H9 (cell line): Measurements from ENCODE around the gene TPPP3. TPM values are rescaled to one million over a fixed set of nuclear protein-coding genes. Genes with fewer than 3 reads are reported as not detected.
"Not testable (repeated sequence)": the region's sequence is repeated elsewhere in the genome, so short reads cannot be mapped to it uniquely, and the experiment has no call there.

ENCODE experiments used
- DNase-seq: peaks from one replicate; pipeline ENCODE4 v3.0.0-alpha.2; 2017
- H2AFZ ChIP-seq: one replicate; pipeline ENCODE4 v1.6.1; 2013; ENCODE audit warnings: mild to moderate bottlenecking, low read length, control low read depth, moderate library complexity
- H2AK5ac ChIP-seq: 2 replicates; pipeline ENCODE4 v1.6.1; 2013; ENCODE audit warnings: low read length, control low read depth, mixed read lengths; ENCODE audit not compliant: insufficient read length
- H2BK120ac ChIP-seq: one replicate; pipeline ENCODE4 v1.6.1; 2013; ENCODE audit warnings: low read depth, mild to moderate bottlenecking, low read length, control low read depth, inconsistent platforms; ENCODE audit not compliant: poor library complexity, severe bottlenecking
- H2BK12ac ChIP-seq: 2 replicates; pipeline ENCODE4 v1.6.1; 2013; ENCODE audit warnings: low read length, control low read depth, mixed read lengths, low read depth; ENCODE audit not compliant: insufficient read length
- H2BK15ac ChIP-seq: 2 replicates; pipeline ENCODE4 v1.6.1; 2013; ENCODE audit warnings: low read depth, low read length, control low read depth
- H2BK20ac ChIP-seq: one replicate; pipeline ENCODE4 v1.6.1; 2013; ENCODE audit warnings: low read depth, mild to moderate bottlenecking, low read length, control low read depth, inconsistent platforms; ENCODE audit not compliant: poor library complexity, severe bottlenecking
- H2BK5ac ChIP-seq: 2 replicates; pipeline ENCODE4 v1.6.1; 2013; ENCODE audit warnings: low read length, control low read depth, mixed read lengths; ENCODE audit not compliant: insufficient read length
- H3K14ac ChIP-seq: 2 replicates; pipeline ENCODE4 v1.6.1; 2013; ENCODE audit warnings: low read length, control low read depth; ENCODE audit not compliant: insufficient read depth
- H3K18ac ChIP-seq: 2 replicates; pipeline ENCODE4 v1.6.1; 2013; ENCODE audit warnings: low read depth, mild to moderate bottlenecking, mixed read lengths, low read length, control low read depth; ENCODE audit not compliant: insufficient read length
- H3K23ac ChIP-seq: 2 replicates; pipeline ENCODE4 v1.6.1; 2013; ENCODE audit warnings: low read length, control low read depth, mixed read lengths, low read depth; ENCODE audit not compliant: insufficient read length
- H3K23me2 ChIP-seq: 2 replicates; pipeline ENCODE4 v1.6.1; 2013; ENCODE audit warnings: low read depth, mild to moderate bottlenecking, mixed read lengths, low read length, control low read depth; ENCODE audit not compliant: insufficient read length, poor library complexity, severe bottlenecking
- H3K27ac ChIP-seq: 2 replicates; pipeline ENCODE4 v1.5.1; 2013; ENCODE audit warnings: low read length, control low read depth, mixed read lengths, low read depth; ENCODE audit not compliant: insufficient read length
- H3K27me3 ChIP-seq: 2 replicates; pipeline ENCODE4 v1.6.1; 2013; ENCODE audit warnings: low read length, control low read depth, inconsistent platforms; ENCODE audit not compliant: insufficient read depth
- H3K4ac ChIP-seq: 2 replicates; pipeline ENCODE4 v1.6.1; 2013; ENCODE audit warnings: low read depth, mild to moderate bottlenecking, control low read depth, inconsistent platforms, low read length, moderate library complexity
- H3K4me1 ChIP-seq: 2 replicates; pipeline ENCODE4 v1.6.1; 2013; ENCODE audit warnings: low read length, control low read depth, inconsistent platforms; ENCODE audit not compliant: insufficient read depth
- H3K4me2 ChIP-seq: 2 replicates; pipeline ENCODE4 v1.6.1; 2013; ENCODE audit warnings: low read length, control low read depth, mixed read lengths; ENCODE audit not compliant: insufficient read length, insufficient read depth
- H3K56ac ChIP-seq: 2 replicates; pipeline ENCODE4 v1.6.1; 2013; ENCODE audit warnings: low read depth, mild to moderate bottlenecking, mixed read lengths, low read length, control low read depth; ENCODE audit not compliant: insufficient read length
- H3K79me1 ChIP-seq: 2 replicates; pipeline ENCODE4 v1.6.1; 2013; ENCODE audit warnings: low read depth, mild to moderate bottlenecking, moderate library complexity, low read length, control low read depth, inconsistent platforms; ENCODE audit not compliant: insufficient read depth, poor library complexity, severe bottlenecking
- H3K79me2 ChIP-seq: 2 replicates; pipeline ENCODE4 v1.6.1; 2013; ENCODE audit warnings: low read length, control low read depth, inconsistent platforms; ENCODE audit not compliant: insufficient read depth
- H3K9ac ChIP-seq: 2 replicates; pipeline ENCODE4 v1.6.1; 2013; ENCODE audit warnings: low read length, control low read depth, mixed read lengths; ENCODE audit not compliant: insufficient read length; ENCODE audit errors: extremely low read depth
- H3K9me3 ChIP-seq: one replicate; pipeline ENCODE4 v1.6.1; 2013; ENCODE audit warnings: low read depth, low read length, inconsistent platforms; ENCODE audit not compliant: control insufficient read depth
- H3T11ph ChIP-seq: one replicate; pipeline ENCODE4 v1.6.1; 2013; ENCODE audit warnings: mild to moderate bottlenecking, low read length, control low read depth, inconsistent platforms
- H4K20me1 ChIP-seq: one replicate; pipeline ENCODE4 v1.6.1; 2013; ENCODE audit not compliant: control insufficient read depth, insufficient read length, insufficient read depth
- H4K5ac ChIP-seq: 2 replicates; pipeline ENCODE4 v1.6.1; 2013; ENCODE audit warnings: low read depth, mild to moderate bottlenecking, mixed read lengths, low read length, control low read depth; ENCODE audit not compliant: insufficient read length
- H4K8ac ChIP-seq: replicated peaks from 2 replicates; pipeline ENCODE4 v1.6.1; 2013; ENCODE audit warnings: low read length, control low read depth, mixed read lengths, low read depth; ENCODE audit not compliant: insufficient read length
- H4K91ac ChIP-seq: 2 replicates; pipeline ENCODE4 v1.6.1; 2013; ENCODE audit warnings: low read depth, mild to moderate bottlenecking, moderate library complexity, mixed read lengths, low read length, control low read depth; ENCODE audit not compliant: insufficient read length
- H3K27ac Mint-ChIP-seq, 3 experiments: 2 replicates in 2 of 3; 3 replicates in 1 of 3; pipeline ENCODE4 v1.8.0; 2020 to 2021; ENCODE audit warnings: mixed read lengths in 3 of 3, mild to moderate bottlenecking in 1 of 3, moderate library complexity in 1 of 3
- H3K27me3 Mint-ChIP-seq: 2 replicates; pipeline ENCODE4 v1.8.0; 2021; ENCODE audit warnings: low read depth, mild to moderate bottlenecking, moderate library complexity, mixed read lengths
- H3K36me3 Mint-ChIP-seq, 3 experiments: 2 replicates in 2 of 3; 3 replicates in 1 of 3; pipeline ENCODE4 v1.8.0; 2020 to 2021; ENCODE audit warnings: low read depth in 3 of 3, mixed read lengths in 3 of 3; ENCODE audit not compliant: insufficient read depth in 1 of 3
- H3K4me1 Mint-ChIP-seq, 2 experiments: 2 replicates each; pipeline ENCODE4 v1.8.0; 2020; ENCODE audit warnings: mixed read lengths in 2 of 2
- H3K4me3 Mint-ChIP-seq, 2 experiments: 2 replicates in 1 of 2; 3 replicates in 1 of 2; pipeline ENCODE4 v1.8.0; 2020 to 2021; ENCODE audit warnings: mild to moderate bottlenecking in 2 of 2, mixed read lengths in 2 of 2, moderate library complexity in 1 of 2
- H3K9me3 Mint-ChIP-seq, 2 experiments: 2 replicates in 1 of 2; 3 replicates in 1 of 2; pipeline ENCODE4 v1.8.0; 2020; ENCODE audit warnings: mild to moderate bottlenecking in 2 of 2, mixed read lengths in 2 of 2, moderate library complexity in 1 of 2
- WGBS: extraction: QIAGEN DNeasy Blood & Tissue Kit; methylation state at CpG from one replicate; pipeline ENCODE4 v1.1.7; 2013; ENCODE audit warnings: missing lambda C conversion rate, low lambda C conversion rate, mixed read lengths; ENCODE audit not compliant: insufficient read length; ENCODE audit errors: extremely low coverage; 5-methylcytosine and 5-hydroxymethylcytosine counted together
- total RNA-seq: library from RNA; stranded (reverse); gene quantifications from 2 replicates; pipeline ENCODE4 v1.2.1, GENCODE V29; 2021
- TF ChIP-seq, protein P1 (sequence below): fragments of 200-600 bp; sonication (generic); conservative IDR thresholded peaks from 3 replicates; pipeline ENCODE4 v1.8.0; 2021; ENCODE audit warnings: antibody characterized with exemption, mild to moderate bottlenecking

Gene TPPP3
- total RNA-seq, 1 experiment from 2014 or later: 0.79 TPM

DNA sequence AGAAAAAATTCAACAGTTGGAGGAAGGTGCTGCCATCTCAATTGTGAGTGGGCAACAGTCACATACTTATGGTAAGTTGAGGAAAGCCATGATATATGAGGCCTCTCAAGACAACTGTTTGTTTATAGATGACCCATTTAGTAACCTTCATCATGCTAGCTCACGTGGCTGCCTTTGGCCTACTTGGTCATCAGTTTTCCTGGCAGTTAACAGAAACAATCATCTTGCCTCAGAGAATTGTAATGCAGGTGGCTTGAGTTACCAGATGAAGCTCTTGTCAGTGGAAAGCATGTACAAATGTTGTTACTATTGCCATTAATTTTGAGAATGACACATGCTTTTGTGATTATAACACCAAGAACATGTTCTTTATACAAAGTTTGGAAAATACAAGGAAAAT is 14.7 kb downstream of the TPPP3 start:
- no peak overlapping the region for H3K18ac ChIP-seq
- peaks cover 26% of the 10 kb centered on the region for H3K27me3 Mint-ChIP-seq
- no peaks in the 10 kb centered on the region for H3K27me3 ChIP-seq
- no peak overlapping the region for H3K4me2 ChIP-seq
- no peak overlapping the region for H2BK120ac ChIP-seq
- TF ChIP-seq, protein P1, sequence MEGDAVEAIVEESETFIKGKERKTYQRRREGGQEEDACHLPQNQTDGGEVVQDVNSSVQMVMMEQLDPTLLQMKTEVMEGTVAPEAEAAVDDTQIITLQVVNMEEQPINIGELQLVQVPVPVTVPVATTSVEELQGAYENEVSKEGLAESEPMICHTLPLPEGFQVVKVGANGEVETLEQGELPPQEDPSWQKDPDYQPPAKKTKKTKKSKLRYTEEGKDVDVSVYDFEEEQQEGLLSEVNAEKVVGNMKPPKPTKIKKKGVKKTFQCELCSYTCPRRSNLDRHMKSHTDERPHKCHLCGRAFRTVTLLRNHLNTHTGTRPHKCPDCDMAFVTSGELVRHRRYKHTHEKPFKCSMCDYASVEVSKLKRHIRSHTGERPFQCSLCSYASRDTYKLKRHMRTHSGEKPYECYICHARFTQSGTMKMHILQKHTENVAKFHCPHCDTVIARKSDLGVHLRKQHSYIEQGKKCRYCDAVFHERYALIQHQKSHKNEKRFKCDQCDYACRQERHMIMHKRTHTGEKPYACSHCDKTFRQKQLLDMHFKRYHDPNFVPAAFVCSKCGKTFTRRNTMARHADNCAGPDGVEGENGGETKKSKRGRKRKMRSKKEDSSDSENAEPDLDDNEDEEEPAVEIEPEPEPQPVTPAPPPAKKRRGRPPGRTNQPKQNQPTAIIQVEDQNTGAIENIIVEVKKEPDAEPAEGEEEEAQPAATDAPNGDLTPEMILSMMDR: no peak
- no peak overlapping the region for H2BK12ac ChIP-seq
- H3K79me2 ChIP-seq: no peaks in the 10 kb centered on the region
- no peak overlapping the region for H3K4ac ChIP-seq
- no peak overlapping the region for H3K4me3 Mint-ChIP-seq
- no peak overlapping the region for H3K23ac ChIP-seq
- no peaks in the 10 kb centered on the region for H3K4me1 ChIP-seq
- no peaks in the 10 kb centered on the region for H3K9me3 ChIP-seq
- DNase-seq: no peak
- no peaks in the 10 kb centered on the region for H4K20me1 ChIP-seq
- H2BK5ac ChIP-seq: no peak overlapping the region
- H2BK20ac ChIP-seq: no peak overlapping the region
- H4K91ac ChIP-seq: no peak overlapping the region
- H4K5ac ChIP-seq: no peak overlapping the region
- H3K27ac ChIP-seq: no peak overlapping the region
- H3K9ac ChIP-seq: no peak overlapping the region
- H3K4me1 Mint-ChIP-seq: 0 out of 4 replicates have a peak, but pooled peaks cover 0 to 3% of the 10 kb centered on the region in 2 experiments
- no peak overlapping the region for H3K14ac ChIP-seq
- no peaks in the 10 kb centered on the region for H3K79me1 ChIP-seq
- H3K23me2 ChIP-seq: no peaks in the 10 kb centered on the region
- WGBS: no CpG with 5 or more reads among the region's 1 CpG
- H3K56ac ChIP-seq: no peak overlapping the region
- H3T11ph ChIP-seq: no peak overlapping the region
- no peak overlapping the region for H4K8ac ChIP-seq
- H2AK5ac ChIP-seq: no peak overlapping the region
- no peak overlapping the region for H2BK15ac ChIP-seq
- no peaks in the 10 kb centered on the region for H3K9me3 Mint-ChIP-seq
- no peaks in the 10 kb centered on the region for H3K36me3 Mint-ChIP-seq
- no peak overlapping the region for H3K27ac Mint-ChIP-seq
- H2AFZ ChIP-seq: no peak overlapping the region

DNA sequence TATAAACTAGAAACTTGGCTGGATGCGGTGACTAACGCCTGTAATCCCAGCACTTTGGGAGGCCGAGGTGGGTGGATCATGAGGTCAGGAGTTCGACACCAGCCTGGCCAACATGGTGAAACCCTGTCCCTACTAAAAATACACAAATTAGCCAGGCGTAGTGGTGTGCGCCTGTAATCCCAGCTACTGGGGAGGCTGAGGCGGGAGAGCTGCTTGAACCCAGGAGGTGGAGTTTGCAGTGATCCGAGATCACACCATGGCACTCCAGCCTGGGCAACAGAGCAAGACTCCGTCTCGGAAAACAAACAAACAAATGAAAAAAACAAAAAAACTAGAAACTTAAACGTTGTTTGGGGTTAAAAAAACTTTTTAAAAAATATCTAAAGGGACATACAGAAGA is 17.3 kb downstream of the TPPP3 start:
- not testable (repeated sequence) for H3K27ac ChIP-seq, H3K18ac ChIP-seq, H3K4me2 ChIP-seq, H3K4me1 ChIP-seq, H3K56ac ChIP-seq, H2AK5ac ChIP-seq, H2BK15ac ChIP-seq, H3K27ac Mint-ChIP-seq, H3K9ac ChIP-seq, H3K4me1 Mint-ChIP-seq, H2BK12ac ChIP-seq, H2BK20ac ChIP-seq, H3K23me2 ChIP-seq, H3K9me3 Mint-ChIP-seq, H4K91ac ChIP-seq, H4K5ac ChIP-seq, H3T11ph ChIP-seq, H3K4me3 Mint-ChIP-seq, H4K8ac ChIP-seq, H3K9me3 ChIP-seq, H3K23ac ChIP-seq, H3K4ac ChIP-seq, H2BK5ac ChIP-seq, DNase-seq, H2BK120ac ChIP-seq, H4K20me1 ChIP-seq, H3K79me1 ChIP-seq, H2AFZ ChIP-seq, H3K79me2 ChIP-seq, H3K27me3 ChIP-seq, H3K14ac ChIP-seq, H3K36me3 Mint-ChIP-seq
- peaks cover 17% of the 10 kb centered on the region for H3K27me3 Mint-ChIP-seq
- no CpG with 5 or more reads among the region's 11 CpGs for WGBS
